Testis (tissue), 2 donors: ENCODE measurements around the gene TCF15.

Experiments used
- POLR2A ChIP-seq: fragments of 450-650 bp; IDR thresholded peaks from one replicate; pipeline ENCODE4 v1.6.1; 2017; ENCODE audit warnings: antibody characterized with exemption, mild to moderate bottlenecking, moderate library complexity
- TF ChIP-seq, protein P1 (sequence below), 3 experiments: fragments of 450-650 bp in 2 of 3; fragments of 200-600 bp in 1 of 3; sonication (generic) in 1 of 3; IDR thresholded peaks; one replicate each; pipeline ENCODE4 v1.5.1; 2016 to 2019; ENCODE audit warnings: antibody characterized with exemption in 3 of 3, mild to moderate bottlenecking in 2 of 3, moderate library complexity in 1 of 3

DNA sequence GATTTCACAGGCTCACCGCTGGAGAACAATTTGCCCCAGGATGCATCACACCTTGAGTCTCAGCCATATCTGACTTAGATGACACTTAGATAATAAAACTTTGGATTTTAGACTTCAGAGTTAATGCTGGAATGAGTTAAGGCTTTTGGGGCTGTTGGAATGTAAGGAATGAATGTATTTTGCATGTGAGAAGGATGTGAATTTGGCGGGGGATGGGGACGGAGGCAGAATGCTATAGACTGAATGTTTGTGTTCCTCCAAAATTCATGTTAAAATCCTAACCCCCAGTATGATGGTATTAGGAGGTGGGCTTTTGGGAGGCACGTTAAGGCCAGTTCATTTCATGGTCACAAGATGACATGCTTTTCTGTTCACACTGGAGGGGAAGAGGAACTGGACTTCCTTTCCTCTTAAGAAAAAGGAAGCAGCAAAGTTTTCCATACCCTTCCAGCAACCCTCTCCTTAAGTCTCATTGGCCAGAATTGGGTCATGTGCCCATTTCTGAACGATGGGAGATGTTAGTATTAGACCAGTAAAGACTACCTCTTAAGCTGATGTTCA is 48.7 kb upstream of the TCF15 start:
- TF ChIP-seq, protein P1, sequence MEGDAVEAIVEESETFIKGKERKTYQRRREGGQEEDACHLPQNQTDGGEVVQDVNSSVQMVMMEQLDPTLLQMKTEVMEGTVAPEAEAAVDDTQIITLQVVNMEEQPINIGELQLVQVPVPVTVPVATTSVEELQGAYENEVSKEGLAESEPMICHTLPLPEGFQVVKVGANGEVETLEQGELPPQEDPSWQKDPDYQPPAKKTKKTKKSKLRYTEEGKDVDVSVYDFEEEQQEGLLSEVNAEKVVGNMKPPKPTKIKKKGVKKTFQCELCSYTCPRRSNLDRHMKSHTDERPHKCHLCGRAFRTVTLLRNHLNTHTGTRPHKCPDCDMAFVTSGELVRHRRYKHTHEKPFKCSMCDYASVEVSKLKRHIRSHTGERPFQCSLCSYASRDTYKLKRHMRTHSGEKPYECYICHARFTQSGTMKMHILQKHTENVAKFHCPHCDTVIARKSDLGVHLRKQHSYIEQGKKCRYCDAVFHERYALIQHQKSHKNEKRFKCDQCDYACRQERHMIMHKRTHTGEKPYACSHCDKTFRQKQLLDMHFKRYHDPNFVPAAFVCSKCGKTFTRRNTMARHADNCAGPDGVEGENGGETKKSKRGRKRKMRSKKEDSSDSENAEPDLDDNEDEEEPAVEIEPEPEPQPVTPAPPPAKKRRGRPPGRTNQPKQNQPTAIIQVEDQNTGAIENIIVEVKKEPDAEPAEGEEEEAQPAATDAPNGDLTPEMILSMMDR (IDR thresholded peaks at IDR 0.05), result no peak
- no peak for TF ChIP-seq POLR2A
